ENCODE measurements around the gene HKDC1.
"Not testable (repeated sequence)": the region's sequence is repeated elsewhere in the genome, so short reads cannot be mapped to it uniquely, and the experiment has no call there.

Gene HKDC1

DNA sequence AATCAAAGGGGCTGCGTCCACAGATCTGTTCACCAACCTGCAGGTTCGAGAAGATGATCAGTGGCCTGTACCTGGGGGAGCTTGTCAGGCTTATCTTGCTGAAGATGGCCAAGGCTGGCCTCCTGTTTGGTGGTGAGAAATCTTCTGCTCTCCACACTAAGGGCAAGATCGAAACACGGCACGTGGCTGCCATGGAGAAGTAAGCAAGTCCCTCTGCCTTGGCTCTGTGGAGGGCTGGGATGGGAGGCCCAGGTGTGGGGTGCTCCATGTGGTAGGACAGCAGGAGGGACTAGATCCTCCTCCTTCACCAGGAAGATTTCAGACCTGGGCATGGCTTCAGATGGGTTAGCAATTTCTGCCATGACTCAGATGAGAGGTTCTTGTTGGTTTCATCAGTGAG lies 25.9 kb downstream of the HKDC1 start:
- no peak for DNase-seq

DNA sequence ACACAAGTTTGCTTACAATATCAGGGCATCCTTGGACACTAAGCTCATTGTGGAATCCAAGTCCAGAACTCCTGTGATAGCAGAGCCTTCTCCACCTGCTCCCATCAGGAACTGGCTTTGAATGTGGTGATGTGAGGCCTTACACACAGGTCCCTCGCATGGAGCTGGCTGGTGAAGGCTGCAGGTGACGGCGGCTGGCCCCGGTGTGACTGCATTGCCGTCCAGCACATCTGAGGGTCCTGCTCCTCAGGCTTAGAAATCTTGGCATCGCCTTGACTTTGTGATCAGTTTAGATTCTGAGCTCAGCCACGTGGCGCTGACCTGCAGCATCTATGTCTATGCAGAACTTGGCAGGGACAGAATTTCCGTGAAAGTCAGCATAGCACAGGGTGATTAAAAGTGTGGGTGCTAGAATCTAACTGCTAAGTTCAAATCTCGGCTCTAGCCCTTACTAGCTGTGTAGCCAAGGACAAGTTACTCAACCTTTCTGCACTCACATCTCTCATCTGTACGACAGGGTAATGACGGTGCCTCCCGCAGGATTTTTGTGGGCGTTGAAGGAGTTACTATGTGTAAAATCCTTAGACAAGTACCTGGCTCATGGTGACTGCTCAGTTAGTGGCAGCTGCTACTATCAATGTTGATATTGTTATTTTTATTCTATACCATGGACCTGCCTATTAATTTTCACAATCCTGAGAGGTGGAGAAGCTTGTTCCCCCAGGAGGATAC lies 26.6 kb downstream of the HKDC1 start:
- DNase-seq = no peak

DNA sequence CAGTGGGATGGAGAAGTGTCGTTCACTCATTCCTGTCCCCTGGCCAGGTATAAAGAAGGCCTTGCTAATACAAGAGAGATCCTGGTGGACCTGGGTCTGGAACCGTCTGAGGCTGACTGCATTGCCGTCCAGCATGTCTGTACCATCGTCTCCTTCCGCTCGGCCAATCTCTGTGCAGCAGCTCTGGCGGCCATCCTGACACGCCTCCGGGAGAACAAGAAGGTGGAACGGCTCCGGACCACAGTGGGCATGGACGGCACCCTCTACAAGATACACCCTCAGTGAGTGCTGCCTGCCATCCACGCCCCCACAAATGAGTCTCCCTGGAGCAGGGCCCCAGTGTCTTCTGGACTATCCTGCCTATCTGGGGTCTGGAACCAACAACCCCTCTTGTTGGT lies 27.2 kb downstream of the HKDC1 start:
- DNase-seq = no peak

DNA sequence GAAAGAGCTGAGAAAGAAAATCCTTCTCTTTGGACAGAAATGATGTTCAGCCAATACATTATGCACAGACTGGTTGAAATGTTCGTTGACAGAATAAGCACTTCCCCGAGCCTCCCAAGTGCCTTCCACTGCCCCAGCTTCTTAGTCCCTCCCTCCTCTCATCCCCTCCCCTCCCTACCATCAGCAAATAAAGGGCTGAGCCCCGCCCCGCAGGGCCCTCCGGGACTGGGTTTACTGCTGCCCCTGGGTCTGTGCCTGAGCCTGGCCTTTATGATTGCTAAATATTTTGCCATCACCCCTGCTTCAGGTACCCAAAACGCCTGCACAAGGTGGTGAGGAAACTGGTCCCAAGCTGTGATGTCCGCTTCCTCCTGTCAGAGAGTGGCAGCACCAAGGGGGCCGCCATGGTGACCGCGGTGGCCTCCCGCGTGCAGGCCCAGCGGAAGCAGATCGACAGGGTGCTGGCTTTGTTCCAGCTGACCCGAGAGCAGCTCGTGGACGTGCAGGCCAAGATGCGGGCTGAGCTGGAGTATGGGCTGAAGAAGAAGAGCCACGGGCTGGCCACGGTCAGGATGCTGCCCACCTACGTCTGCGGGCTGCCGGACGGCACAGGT lies 28.1 kb downstream of the HKDC1 start:
- no peak for DNase-seq

DNA sequence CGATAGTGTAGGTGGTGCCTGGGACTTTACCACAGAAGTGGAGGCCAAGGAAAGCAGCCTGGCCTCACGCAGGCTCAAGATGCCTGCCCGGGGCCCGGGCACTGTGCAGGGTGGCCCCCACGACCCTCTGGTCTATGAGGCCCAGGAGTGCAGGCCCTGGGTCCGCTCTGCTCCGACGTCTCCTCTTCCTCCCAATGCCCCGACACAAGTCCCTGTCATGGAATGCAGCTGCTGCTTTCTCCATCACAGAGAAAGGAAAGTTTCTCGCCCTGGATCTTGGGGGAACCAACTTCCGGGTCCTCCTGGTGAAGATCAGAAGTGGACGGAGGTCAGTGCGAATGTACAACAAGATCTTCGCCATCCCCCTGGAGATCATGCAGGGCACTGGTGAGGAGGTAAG lies 29.9 kb downstream of the HKDC1 start:
- no peak for DNase-seq

DNA sequence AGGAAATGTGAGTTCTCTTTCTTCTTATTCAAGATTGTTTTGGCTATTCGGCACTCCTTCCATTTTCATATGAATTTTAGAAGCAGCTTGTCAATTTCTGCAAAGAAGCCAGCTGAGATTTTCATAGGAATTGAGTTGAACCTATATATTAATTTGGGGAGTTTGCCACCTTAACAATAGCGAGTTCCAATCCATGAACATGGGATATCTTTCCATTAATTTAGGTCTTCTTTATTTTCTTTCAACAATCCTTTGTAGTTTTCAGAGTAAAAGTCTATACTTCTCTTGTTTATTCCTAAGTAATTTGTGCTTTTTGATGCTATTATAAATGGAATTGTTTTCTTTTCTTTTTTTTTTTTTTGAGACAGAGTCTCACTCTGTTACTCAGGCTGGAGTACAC lies 31.3 kb downstream of the HKDC1 start:
- DNase-seq = not testable (repeated sequence)

DNA sequence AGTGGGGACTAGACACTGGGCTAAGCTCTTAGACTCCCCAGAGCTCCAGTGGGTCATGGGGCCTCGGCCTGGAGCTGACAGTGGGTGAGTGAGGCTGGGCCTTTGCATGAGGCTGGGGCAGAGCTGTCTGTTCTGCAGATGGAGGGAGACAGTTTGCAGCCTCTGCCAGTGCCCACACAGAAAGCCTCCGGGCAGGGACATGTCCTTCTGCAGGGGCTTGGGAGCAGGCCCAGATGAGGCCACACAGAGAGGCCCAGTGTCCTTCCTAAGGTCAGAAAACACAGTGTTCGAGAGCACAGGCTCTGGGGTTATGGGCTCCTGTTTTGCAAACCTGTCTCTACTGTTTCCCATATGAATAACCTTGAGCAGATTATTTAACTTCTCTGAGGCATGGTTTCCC lies 33.0 kb downstream of the HKDC1 start:
- no peak for DNase-seq

DNA sequence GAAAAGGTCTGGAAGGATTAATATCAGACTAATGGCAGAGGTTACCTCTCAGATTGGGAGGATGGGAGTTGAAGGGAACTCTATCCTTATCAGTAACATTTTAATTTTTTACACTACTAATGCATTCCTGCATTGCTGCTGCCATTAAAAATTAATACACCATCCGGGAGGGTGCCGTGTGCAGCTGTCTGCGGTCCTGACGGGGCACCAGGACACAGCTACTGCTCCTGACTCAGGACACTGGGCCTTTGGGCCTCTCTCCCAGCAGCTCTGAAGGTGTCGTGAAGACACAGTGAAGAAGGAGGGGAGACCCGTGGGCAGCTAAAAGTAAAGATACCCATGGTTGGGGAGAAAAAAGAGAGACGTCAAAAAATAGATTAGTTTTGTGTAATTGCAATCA lies 34.7 kb downstream of the HKDC1 start:
- DNase-seq = no peak

DNA sequence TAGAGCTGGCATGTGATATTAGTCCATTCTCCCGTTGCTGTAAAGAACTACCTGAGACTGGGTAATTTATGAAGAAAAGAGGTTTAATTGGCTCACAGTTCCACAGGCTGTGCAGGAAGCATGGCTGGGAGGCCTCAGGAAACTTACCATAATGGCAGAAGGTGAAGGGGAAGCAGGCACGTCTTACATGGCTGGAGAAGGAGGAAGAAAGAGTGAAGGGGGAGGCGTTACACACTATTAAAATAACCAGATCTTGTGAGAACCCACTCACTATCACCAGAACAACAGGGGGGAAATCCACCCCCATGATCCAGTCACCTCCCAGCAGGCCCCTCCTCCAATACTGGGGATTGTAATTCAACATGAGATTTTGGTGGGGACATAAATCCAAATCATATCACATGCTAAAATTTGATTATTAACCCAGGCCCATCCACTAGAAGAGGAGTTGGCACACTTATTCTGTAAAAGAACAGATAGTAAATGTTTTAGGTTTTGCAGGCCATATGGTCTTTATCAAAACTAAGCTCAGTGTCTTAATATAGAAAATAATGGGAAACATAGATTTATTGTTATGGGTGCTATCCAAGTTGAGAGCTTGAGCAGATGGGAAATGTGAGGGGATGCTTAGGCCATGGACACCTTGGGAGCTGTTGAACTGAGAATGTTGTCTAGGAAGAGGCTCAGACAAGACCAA lies 39.6 kb downstream of the HKDC1 start:
- DNase-seq = no peak

DNA sequence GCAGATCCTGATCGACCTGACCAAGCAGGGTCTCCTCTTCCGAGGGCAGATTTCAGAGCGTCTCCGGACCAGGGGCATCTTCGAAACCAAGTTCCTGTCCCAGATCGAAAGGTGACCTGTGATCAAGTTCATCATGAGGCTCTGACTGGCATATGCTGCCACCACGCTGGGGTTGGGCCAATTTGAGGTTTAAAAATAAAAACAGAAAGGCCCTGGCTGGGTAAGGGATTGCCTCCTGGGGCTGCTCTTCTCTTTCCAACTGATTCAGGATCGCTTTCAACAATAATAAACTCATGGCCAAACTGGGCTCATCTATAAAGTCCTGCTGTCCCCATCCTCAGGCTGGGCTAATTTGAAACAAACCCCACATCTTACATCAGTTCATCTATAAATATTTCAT lies 41.1 kb downstream of the HKDC1 start:
- DNase-seq = no peak

DNA sequence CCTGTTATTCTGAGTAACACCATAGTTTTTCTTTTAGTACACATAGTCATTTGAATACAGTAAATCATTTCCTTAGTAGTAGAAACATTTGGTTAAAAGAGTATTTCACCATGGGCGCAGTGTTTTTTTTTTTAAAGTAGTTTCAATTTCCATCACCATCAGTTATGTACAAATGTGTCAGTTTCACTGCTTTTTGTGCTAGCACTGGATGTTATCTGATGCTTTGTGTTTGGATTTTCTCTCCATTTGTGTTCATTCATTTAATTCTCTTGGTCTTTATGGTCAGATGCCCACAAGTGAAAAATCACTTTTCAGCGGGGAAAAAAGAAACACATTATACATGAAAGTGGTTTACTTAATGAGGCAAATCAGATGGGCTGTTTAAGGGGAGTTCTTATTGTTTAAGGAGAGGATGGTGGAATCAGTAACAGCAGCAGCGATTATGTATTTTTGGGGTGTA lies 42.2 kb downstream of the HKDC1 start:
- DNase-seq = no peak

DNA sequence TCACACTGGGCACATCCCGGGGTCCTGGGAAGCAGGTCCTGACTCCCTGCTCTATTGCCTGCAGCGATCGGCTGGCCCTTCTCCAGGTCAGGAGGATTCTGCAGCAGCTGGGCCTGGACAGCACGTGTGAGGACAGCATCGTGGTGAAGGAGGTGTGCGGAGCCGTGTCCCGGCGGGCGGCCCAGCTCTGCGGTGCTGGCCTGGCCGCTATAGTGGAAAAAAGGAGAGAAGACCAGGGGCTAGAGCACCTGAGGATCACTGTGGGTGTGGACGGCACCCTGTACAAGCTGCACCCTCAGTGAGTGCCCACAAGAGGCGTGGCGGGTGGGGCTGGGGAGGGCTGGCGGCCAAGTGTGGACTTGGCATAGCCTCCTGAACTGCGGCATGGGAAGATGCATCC lies 45.4 kb downstream of the HKDC1 start:
- DNase-seq = no peak

DNA sequence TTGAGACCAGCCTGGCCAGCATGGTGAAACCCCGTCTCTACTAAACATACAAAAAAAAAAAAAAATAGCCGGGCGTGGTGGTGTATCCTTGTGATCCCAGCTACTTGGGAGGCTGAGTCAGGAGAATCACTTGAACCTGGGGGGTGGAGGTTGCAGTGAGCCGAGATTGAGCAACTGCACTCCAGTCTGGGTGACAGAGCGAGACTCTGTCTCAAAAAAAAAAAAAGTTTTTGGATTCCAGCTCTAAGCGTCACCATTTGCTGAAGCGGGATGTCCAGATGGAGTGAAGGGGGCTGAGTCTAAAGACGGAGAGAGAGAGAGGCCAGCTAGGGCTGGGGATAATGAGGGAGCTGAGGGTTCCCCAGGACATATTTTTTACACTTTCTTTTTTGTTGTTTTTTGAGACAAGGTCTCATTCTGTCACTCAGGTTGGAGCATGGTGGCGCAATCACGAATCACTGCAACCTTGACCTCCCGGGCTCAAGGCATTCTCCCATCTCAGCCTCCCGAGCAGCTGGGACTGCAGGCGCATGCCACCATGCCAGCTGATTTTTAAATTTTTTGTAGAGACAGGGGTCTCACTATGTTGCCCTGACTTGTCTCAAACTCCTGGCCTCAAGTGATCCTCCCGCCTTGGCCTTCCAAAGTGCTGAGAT lies 48.8 kb downstream of the HKDC1 start:
- DNase-seq = no peak

DNA sequence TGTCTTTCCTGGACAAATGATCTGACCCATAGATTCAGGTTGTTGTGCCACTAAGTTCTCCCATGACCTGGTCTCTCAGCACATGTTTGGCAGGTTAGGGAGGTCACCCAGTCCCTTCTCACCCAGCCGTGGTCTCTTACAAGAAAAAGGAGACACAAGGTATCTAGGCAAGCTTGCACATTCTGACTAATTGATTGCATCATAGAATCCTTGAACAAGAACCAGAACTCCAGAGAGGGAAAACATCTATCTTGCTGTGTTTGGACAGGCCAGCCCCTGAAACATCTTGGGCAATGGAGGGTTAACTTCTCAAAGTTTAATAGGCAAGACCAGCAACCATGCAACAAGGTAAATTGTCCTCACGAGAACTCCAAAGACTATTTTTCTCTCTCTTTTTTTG lies 49.6 kb downstream of the HKDC1 start:
- DNase-seq = no peak

DNA sequence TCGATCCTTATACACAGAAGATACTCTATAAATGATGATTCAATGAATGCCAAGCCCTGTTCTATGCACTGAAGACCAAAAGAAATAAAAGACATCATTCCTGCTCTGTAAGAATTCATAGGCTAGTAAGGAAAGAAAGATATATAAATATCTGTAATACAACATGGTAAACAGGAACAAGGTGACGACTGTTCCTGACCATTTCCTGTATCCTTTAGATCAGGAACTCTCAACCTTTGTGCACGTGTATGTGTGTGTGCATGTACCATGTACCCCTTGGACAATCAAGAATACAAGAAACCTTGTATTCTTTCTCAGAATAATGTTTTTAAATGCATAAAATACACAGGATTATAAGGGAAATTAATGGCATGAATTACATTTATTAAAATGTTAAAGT lies 50.9 kb downstream of the HKDC1 start:
- DNase-seq = no peak

DNA sequence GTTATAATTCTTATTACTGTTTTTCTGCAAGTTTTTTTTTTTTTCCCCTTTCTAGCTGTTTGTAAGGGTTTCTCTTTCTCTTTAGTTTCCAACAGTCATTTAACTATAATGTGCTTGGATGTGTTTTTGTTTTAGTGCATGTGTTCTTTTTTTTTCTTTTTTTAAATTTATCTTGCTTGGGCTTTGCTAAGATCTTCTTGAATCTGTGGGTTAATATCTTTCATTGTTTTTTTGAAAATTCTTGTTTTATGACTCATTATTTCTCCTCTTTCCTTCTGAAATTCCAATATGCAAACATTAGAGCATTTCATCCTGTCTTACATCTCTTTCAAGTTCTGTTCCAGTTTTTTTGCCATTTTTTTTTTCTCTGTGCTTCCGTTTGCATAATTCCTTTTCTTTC lies 52.5 kb downstream of the HKDC1 start:
- DNase-seq = no peak

DNA sequence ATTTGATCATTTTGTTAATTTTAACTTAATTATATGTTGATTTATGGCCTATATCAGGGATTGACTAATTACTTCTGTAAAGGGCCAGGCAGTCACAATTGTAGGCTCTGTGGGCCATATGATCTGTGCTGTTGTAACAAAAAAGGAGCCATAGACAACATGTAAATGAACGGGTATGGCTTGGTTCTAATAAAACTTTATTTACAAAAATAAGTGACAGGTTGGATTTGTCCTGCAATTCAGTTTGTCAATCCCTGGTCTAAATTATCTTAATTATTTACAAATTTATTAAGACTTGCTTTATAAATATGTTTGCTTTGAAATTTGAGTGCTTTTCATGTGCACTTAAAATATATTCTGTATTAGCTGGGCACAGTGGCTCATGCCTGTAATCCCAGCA lies 55.3 kb downstream of the HKDC1 start:
- DNase-seq = no peak

DNA sequence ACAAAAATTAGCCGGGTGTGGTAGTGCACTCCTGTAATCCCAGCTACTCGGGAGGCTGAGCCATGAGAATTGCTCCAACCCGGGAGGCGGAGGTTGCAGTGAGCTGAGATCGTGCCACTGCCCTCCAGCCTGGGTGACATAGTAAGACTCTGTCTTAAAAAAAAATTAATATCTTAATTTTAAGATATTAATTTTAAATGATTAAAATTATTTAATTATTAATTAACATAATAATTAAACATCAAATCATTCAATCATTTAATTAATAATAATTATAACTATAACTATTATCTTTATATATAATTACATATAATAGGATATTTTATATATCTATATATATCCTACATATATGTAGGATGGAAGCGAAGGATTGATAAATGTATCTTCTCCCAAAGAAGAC lies 56.4 kb downstream of the HKDC1 start:
- DNase-seq = no peak

DNA sequence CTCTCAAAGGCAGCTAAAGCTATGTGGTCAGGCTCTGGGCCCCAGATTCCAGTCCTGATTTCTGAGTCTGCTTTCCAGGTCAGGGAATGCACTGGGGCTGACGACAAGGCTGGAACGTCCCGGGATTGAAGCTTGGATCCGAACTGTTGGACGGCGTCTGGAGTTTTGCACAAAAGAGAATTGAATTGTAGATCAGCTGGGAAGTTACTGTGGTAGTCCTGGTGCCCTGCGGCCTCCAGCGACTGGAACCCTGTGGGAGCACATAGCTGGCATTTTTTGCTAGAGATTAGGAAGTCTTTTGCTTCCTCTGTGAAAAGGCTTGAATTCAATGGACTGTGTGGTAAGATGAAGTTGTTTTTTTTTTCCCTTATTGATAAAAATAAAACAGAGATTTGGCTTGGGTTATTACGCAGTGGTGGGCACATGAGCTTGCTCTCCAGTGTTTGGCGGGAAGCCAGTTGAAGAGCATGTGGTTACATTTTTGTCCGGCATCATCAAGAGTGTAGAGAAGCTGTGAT lies 58.4 kb downstream of the HKDC1 start, which contains the start of gene HK1:
Gene HK1 (plus strand): TSS at position 51 of the 518 bp plus-strand sequence.
- no peak for DNase-seq

DNA sequence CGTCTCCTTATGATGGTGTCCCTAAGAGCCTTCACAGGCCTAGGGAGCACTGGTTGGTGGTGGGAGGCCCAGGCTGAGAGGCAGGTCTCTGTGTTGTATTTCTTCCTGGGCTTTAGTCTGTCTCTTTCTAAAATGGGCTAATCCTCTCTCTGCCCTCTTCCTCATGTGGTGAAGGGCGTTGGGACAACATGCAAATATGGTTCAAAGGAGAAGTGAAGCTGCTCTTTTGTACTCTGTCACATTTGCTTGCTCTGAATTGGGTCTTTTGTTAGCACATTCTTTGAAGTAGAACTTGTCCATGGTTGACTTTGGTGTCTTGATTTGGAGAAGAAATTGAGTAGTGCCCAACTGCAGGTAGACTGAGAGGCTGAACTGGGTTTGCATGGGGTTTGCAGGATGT lies 59.0 kb downstream of the HKDC1 start:
- no peak for DNase-seq

DNA sequence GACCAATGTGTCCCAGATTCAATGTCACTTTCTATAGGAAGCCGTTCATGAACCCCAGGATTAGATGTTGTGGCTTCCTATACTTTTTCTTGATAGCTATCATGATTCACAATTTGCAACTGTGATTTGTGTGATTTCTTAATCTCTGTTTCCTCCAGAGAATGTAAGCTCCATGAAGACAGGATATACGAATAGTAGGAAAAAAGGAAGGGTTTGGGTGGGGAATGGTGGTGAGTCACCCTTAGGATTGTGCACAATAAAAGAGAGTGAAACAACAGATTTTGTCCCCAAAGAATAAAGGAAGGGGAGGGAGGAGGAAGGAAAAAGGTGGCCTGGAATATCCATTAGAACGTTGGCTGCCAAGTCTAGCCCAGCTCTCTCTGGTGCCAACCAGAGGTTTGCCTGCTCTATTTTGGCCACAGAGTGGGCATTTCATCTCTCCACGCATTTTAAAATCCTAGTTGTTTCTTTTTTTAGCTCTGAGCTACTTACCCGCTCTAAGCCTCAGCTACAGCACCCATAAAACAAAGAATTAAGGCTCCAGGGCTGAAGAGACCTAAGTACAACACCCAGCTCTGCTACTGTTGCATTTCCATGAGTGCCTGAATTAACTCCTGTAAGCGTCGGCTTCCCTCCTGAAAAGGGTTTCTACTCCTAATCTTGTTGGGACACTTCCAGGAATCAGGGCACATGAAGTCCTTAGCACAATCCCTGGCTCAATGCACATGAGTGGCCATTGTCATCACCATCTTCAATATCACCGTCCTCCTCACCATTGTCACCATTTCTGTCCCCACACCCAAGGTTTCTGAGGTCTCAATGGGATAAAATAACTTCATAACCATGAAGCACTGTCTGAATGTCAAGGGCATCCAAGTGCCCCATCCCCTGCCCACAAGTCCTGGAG lies 61.6 kb downstream of the HKDC1 start:
- DNase-seq = no peak

DNA sequence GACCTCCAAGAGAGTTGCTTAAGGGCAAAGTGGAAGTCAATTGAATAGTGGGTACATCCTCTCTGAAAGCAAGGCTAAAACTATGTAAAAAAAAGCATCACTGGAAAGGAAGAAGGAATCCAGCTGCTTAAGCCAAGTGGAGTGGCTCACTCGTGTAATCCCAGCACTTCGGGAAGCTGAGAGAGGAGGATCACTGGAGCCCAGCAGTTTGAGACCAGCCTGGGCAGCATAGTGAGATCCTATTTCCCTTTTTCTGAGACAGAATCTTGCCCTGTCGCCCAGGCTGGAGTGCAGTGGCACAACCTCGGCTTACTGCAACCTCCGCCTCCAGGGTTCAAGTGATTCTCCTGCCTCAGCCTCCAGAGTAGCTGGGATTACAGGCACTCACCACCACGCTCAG lies 64.3 kb downstream of the HKDC1 start:
- DNase-seq = not testable (repeated sequence)
